CD14-positive monocyte (primary cell): ENCODE data around the gene TENM3. TPM values are rescaled to one million over a fixed set of nuclear protein-coding genes. Genes with fewer than 3 reads are reported as not detected.

Experiments
- DNase-seq, 3 donors: peaks; one replicate each; pipeline ENCODE4 v3.0.0-alpha.2; 2011 to 2022
- H2AFZ ChIP-seq: 2 replicates; pipeline ENCODE4 v1.6.0; 2012; ENCODE audit warnings: mild to moderate bottlenecking, low read depth, low read length, inconsistent platforms; ENCODE audit not compliant: insufficient read depth, poor library complexity, severe bottlenecking
- H3K27ac ChIP-seq, 2 donors: 1 replicate in 1 of 2; 2 replicates in 1 of 2; pipeline ENCODE4 v1.5.1; 2012 to 2013; ENCODE audit warnings: low read length in 2 of 2, control low read depth in 1 of 2, inconsistent platforms in 1 of 2, low read depth in 1 of 2, mild to moderate bottlenecking in 1 of 2
- H3K27me3 ChIP-seq, 2 donors: one replicate each; pipeline versions ENCODE4 v1.6.0 to v1.6.1; 2011 to 2013; ENCODE audit warnings: low read length in 2 of 2; ENCODE audit not compliant: control insufficient read depth in 2 of 2, insufficient read depth in 2 of 2
- H3K36me3 ChIP-seq, 2 donors: replicated peaks in 1 of 2; 1 replicate in 1 of 2; 2 replicates in 1 of 2; pipeline versions ENCODE4 v1.5.1 to v1.6.1; 2012 to 2013; ENCODE audit warnings: low read length in 2 of 2, control low read depth in 1 of 2, inconsistent platforms in 1 of 2, mild to moderate bottlenecking in 1 of 2; ENCODE audit not compliant: insufficient read depth in 2 of 2, control insufficient read depth in 1 of 2
- H3K4me1 ChIP-seq, 2 donors: 1 replicate in 1 of 2; 2 replicates in 1 of 2; pipeline versions ENCODE4 v1.5.1 to v1.6.1; 2012 to 2013; ENCODE audit warnings: low read length in 2 of 2, control low read depth in 1 of 2, inconsistent platforms in 1 of 2, mild to moderate bottlenecking in 1 of 2, moderate library complexity in 1 of 2; ENCODE audit not compliant: insufficient read depth in 2 of 2, control insufficient read depth in 1 of 2
- H3K4me2 ChIP-seq: replicated peaks from 2 replicates; pipeline ENCODE3; 2012; ENCODE audit warnings: low read length, moderate library complexity, mild to moderate bottlenecking; ENCODE audit not compliant: poor library complexity, severe bottlenecking; ENCODE audit errors: extremely low read depth
- H3K4me3 ChIP-seq, 3 experiments: fragments of 200-600 bp in 1 of 3; sonication (generic) in 1 of 3; replicated peaks in 1 of 3; 1 replicate in 2 of 3; 2 replicates in 1 of 3; pipeline ENCODE4 v1.5.1; 2011 to 2013; ENCODE audit warnings: low read length in 3 of 3, mild to moderate bottlenecking in 3 of 3, control low read depth in 2 of 3, low read depth in 2 of 3, inconsistent platforms in 1 of 3, moderate library complexity in 1 of 3
- H3K79me2 ChIP-seq: 2 replicates; pipeline ENCODE4 v1.6.0; 2012; ENCODE audit warnings: mild to moderate bottlenecking, control low read depth, inconsistent platforms, low read length, moderate library complexity; ENCODE audit not compliant: insufficient read depth
- H3K9ac ChIP-seq: 2 replicates; pipeline ENCODE4 v1.6.0; 2017; ENCODE audit warnings: low read length, mild to moderate bottlenecking; ENCODE audit not compliant: insufficient read depth, poor library complexity, severe bottlenecking
- H3K9me3 ChIP-seq, 2 donors: replicated peaks in 1 of 2; 1 replicate in 1 of 2; 2 replicates in 1 of 2; pipeline versions ENCODE4 v1.5.1 to v1.6.1; 2012 to 2013; ENCODE audit warnings: low read length in 2 of 2, control low read depth in 1 of 2; ENCODE audit not compliant: control insufficient read depth in 1 of 2, insufficient read depth in 1 of 2
- H4K20me1 ChIP-seq: 2 replicates; pipeline ENCODE4 v1.6.0; 2012; ENCODE audit warnings: mild to moderate bottlenecking, low read length, control low read depth, moderate library complexity; ENCODE audit not compliant: insufficient read depth
- H3K27ac Mint-ChIP-seq, 7 donors: one replicate each; pipeline ENCODE4 v1.8.0; 2020; ENCODE audit warnings: mild to moderate bottlenecking in 7 of 7, mixed read lengths in 7 of 7, moderate library complexity in 6 of 7, inconsistent platforms in 2 of 7
- H3K27me3 Mint-ChIP-seq, 3 donors: one replicate each; pipeline ENCODE4 v1.8.0; 2021 to 2022; ENCODE audit warnings: low read depth in 3 of 3, mild to moderate bottlenecking in 3 of 3, mixed read lengths in 3 of 3, moderate library complexity in 3 of 3, inconsistent platforms in 1 of 3
- H3K36me3 Mint-ChIP-seq, 2 donors: one replicate each; pipeline ENCODE4 v1.8.0; 2020; ENCODE audit warnings: mixed read lengths in 2 of 2, inconsistent platforms in 1 of 2, mild to moderate bottlenecking in 1 of 2
- H3K4me1 Mint-ChIP-seq: one replicate; pipeline ENCODE4 v1.8.0; 2020; ENCODE audit warnings: mild to moderate bottlenecking, mixed read lengths
- H3K4me3 Mint-ChIP-seq, 2 donors: one replicate each; pipeline ENCODE4 v1.8.0; 2020; ENCODE audit warnings: mild to moderate bottlenecking in 2 of 2, mixed read lengths in 2 of 2, moderate library complexity in 1 of 2
- H3K9me3 Mint-ChIP-seq, 7 donors: one replicate each; pipeline ENCODE4 v1.8.0; 2020 to 2022; ENCODE audit warnings: mixed read lengths in 7 of 7, mild to moderate bottlenecking in 6 of 7, moderate library complexity in 6 of 7, inconsistent platforms in 2 of 7
- WGBS: methylation state at CpG from one replicate; pipeline ENCODE4 v1.1.5; 2013; ENCODE audit warnings: missing lambda C conversion rate; ENCODE audit not compliant: insufficient coverage; 5-methylcytosine and 5-hydroxymethylcytosine counted together
- intact Hi-C, 2 donors: fragments of 100-400 bp; cut with micrococcal nuclease; formaldehyde crosslinking; loops; one replicate each; pipeline versions ENCODE4 v1.15.0 to v1.15.1; 2023
- polyA plus RNA-seq, 3 donors: library from polyadenylated mRNA; depleted of rRNA in 1 of 3; unstranded in 2 of 3; stranded (reverse) in 1 of 3; fragments of 300-500 nt in 2 of 3; fragments of >200 nt in 1 of 3; fragmentation: Illumina TruSeq in 2 of 3; gene quantifications; 1 replicate in 2 of 3; 2 replicates in 1 of 3; pipeline ENCODE4 v1.2.3, GENCODE V29; 2012 to 2021
- TF ChIP-seq, protein P1 (sequence below): fragments of 200-600 bp; IDR thresholded peaks from one replicate; pipeline ENCODE4 v1.8.0; 2022; ENCODE audit warnings: antibody characterized with exemption, mild to moderate bottlenecking

TENM3 gene
- polyA plus RNA-seq, 3 donors = not detected

DNA sequence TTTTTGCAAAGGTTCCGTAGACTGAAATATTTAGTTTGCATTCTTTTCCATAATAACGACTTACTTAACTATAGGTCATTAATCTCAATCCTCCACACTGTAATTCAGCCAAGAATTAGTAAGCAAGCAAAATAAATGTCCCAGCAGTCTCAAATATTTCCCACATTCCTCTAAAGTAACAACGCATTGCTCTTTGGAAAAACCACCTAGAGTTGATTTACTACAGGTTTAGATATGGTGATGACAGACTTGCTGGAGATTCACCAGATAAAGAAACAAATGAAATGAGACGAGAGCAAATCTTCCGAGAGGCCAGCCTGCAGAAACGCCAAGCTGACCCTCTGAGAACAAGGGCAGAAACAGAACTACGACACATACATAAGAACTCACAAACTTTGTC is 28.9 kb downstream of the TENM3 start:
- Histone ChIP-seq H3K4me1 (no peaks in the 10 kb centered on the region), H2AFZ (no peak overlapping the region), H3K9me3 (peaks cover 0 to 13% of the 10 kb centered on the region in 2 donors), H3K4me2 (no peak overlapping the region), H3K79me2 (no peaks in the 10 kb centered on the region), H4K20me1 (no peaks in the 10 kb centered on the region), H3K27me3 (no peaks in the 10 kb centered on the region), H3K27ac (no peak overlapping the region), H3K36me3 (no peaks in the 10 kb centered on the region), H3K9ac (no peak overlapping the region), H3K4me3 (no peak overlapping the region)
- WGBS = 100% methylated on average over 3 of the region's 7 CpGs
- H3K36me3 Mint-ChIP-seq = no peaks in the 10 kb centered on the region
- H3K9me3 Mint-ChIP-seq = peaks cover 0 to 19% (median 6%) of the 10 kb centered on the region in 7 donors
- H3K4me3 Mint-ChIP-seq = no peak overlapping the region
- H3K4me1 Mint-ChIP-seq = no peaks in the 10 kb centered on the region
- no peak overlapping the region for H3K27ac Mint-ChIP-seq
- no peak for DNase-seq
- intact Hi-C loops = no loop called here
- H3K27me3 Mint-ChIP-seq = peaks cover 0 to 2% (median 1%) of the 10 kb centered on the region in 3 donors
- TF ChIP-seq, protein P1, sequence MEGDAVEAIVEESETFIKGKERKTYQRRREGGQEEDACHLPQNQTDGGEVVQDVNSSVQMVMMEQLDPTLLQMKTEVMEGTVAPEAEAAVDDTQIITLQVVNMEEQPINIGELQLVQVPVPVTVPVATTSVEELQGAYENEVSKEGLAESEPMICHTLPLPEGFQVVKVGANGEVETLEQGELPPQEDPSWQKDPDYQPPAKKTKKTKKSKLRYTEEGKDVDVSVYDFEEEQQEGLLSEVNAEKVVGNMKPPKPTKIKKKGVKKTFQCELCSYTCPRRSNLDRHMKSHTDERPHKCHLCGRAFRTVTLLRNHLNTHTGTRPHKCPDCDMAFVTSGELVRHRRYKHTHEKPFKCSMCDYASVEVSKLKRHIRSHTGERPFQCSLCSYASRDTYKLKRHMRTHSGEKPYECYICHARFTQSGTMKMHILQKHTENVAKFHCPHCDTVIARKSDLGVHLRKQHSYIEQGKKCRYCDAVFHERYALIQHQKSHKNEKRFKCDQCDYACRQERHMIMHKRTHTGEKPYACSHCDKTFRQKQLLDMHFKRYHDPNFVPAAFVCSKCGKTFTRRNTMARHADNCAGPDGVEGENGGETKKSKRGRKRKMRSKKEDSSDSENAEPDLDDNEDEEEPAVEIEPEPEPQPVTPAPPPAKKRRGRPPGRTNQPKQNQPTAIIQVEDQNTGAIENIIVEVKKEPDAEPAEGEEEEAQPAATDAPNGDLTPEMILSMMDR = no peak

DNA sequence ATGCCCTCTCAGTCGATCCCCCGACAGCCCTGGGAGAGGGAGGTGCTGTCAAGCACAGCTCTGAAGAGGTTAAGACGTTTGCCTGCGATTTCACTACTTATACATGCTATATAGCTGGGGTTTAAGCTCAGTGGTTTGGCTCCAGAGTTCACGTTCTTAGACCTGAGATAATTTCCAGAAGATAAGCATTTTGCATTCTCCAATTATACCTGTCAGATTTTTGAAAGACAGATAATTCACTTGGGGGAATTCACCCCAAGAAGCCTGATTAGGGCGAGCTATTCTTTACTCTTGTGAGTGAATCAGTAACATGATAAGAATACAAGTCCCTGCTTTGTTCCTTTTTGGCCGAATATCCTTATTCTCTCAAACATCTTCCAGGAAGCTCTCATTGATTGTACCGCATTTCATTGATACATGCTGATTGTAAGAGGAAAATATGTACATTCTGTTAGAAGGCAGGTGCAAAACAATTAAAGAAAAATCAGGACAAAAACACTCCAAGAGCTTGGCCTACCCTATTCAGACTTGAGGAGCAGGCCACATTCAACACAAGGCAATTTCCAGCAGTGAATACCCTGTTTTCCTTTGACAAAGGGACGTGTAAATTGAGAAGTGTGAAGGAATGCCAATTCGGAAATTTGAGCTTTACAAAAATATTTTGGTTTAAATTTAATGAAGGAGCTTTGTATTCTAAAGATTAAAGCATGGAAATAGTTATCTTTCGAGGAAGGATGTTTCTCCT is 30.2 kb downstream of the TENM3 start:
- no peak overlapping the region for H2AFZ ChIP-seq
- H3K79me2 ChIP-seq = no peaks in the 10 kb centered on the region
- no peak overlapping the region for H3K27ac Mint-ChIP-seq
- H3K4me3 ChIP-seq = no peak overlapping the region
- TF ChIP-seq, protein P1 = no peak
- no peak overlapping the region for H3K9ac ChIP-seq
- H4K20me1 ChIP-seq = no peaks in the 10 kb centered on the region
- no peaks in the 10 kb centered on the region for H3K36me3 ChIP-seq
- peaks cover 0 to 13% of the 10 kb centered on the region in 2 donors for H3K9me3 ChIP-seq
- H3K4me1 ChIP-seq = no peaks in the 10 kb centered on the region
- H3K27me3 ChIP-seq = no peaks in the 10 kb centered on the region
- intact Hi-C loops = no loop called here
- 60% methylated on average over 1 of the region's 11 CpGs for WGBS
- H3K4me2 ChIP-seq = no peak overlapping the region
- DNase-seq = no peak
- peaks cover 0 to 19% (median 9%) of the 10 kb centered on the region in 7 donors for H3K9me3 Mint-ChIP-seq
- H3K27me3 Mint-ChIP-seq = peaks cover 0 to 2% (median 1%) of the 10 kb centered on the region in 3 donors
- no peak overlapping the region for H3K4me3 Mint-ChIP-seq
- no peaks in the 10 kb centered on the region for H3K4me1 Mint-ChIP-seq
- no peaks in the 10 kb centered on the region for H3K36me3 Mint-ChIP-seq
- H3K27ac ChIP-seq = no peak overlapping the region
